Loucy (cell line): Measurements from ENCODE around the gene PITPNB.

Source experiments
- H2AFZ ChIP-seq: fragments of 200-600 bp; sonication (generic); 2 replicates; pipeline ENCODE4 v1.6.0; 2016; ENCODE audit warnings: antibody characterized with exemption, mild to moderate bottlenecking, low read length, moderate library complexity
- H3F3A ChIP-seq: fragments of 200-600 bp; 2 replicates; pipeline ENCODE4 v1.6.0; 2016; ENCODE audit warnings: antibody characterized with exemption, low read depth, mild to moderate bottlenecking
- H3K27me3 ChIP-seq: fragments of 200-600 bp; sonication (generic); 2 replicates; pipeline ENCODE4 v1.6.1; 2014; ENCODE audit warnings: low read length, mild to moderate bottlenecking; ENCODE audit not compliant: insufficient read depth, poor library complexity, severe bottlenecking
- H3K36me3 ChIP-seq: fragments of 200-600 bp; sonication (generic); 2 replicates; pipeline ENCODE4 v1.6.1; 2016; ENCODE audit warnings: low read length; ENCODE audit not compliant: insufficient read depth
- H3K4me1 ChIP-seq: fragments of 200-600 bp; sonication (generic); 2 replicates; pipeline ENCODE4 v1.5.1; 2014; ENCODE audit warnings: low read length, mild to moderate bottlenecking; ENCODE audit not compliant: insufficient read depth, poor library complexity, severe bottlenecking
- H3K4me2 ChIP-seq: fragments of 200-600 bp; sonication (generic); 2 replicates; pipeline ENCODE4 v1.6.0; 2014; ENCODE audit warnings: antibody characterized with exemption, low read length, low read depth, mild to moderate bottlenecking; ENCODE audit not compliant: poor library complexity, severe bottlenecking
- H3K4me3 ChIP-seq: fragments of 200-600 bp; sonication (generic); 2 replicates; pipeline ENCODE4 v1.5.1; 2014; ENCODE audit warnings: low read length, mild to moderate bottlenecking, mixed read lengths; ENCODE audit not compliant: poor library complexity, severe bottlenecking
- H3K79me2 ChIP-seq: fragments of 200-600 bp; sonication (generic); 2 replicates; pipeline ENCODE4 v1.6.1; 2014; ENCODE audit warnings: low read length; ENCODE audit not compliant: insufficient read depth
- H3K9ac ChIP-seq: fragments of 200-600 bp; sonication (generic); 2 replicates; pipeline ENCODE4 v1.6.0; 2014; ENCODE audit warnings: mild to moderate bottlenecking, low read depth, low read length, moderate library complexity; ENCODE audit not compliant: poor library complexity, severe bottlenecking
- H3K9me2 ChIP-seq: fragments of 200-600 bp; sonication (generic); replicated peaks from 2 replicates; pipeline ENCODE4 v1.6.1; 2016; ENCODE audit warnings: low read depth, low read length, mixed read lengths
- H3K9me3 ChIP-seq: fragments of 200-600 bp; sonication (generic); 2 replicates; pipeline ENCODE4 v1.6.1; 2014; ENCODE audit warnings: mild to moderate bottlenecking, antibody characterized with exemption, low read length, low read depth; ENCODE audit not compliant: insufficient read depth
- H4K20me1 ChIP-seq: fragments of 200-600 bp; sonication (generic); 2 replicates; pipeline ENCODE4 v1.6.0; 2014; ENCODE audit warnings: antibody characterized with exemption, low read length, mild to moderate bottlenecking; ENCODE audit not compliant: insufficient read depth, poor library complexity, severe bottlenecking
- CTCF ChIP-seq: fragments of 200-600 bp; sonication (generic); conservative IDR thresholded peaks from 2 replicates; pipeline ENCODE4 v1.5.1; 2014; ENCODE audit warnings: mild to moderate bottlenecking, antibody characterized with exemption, low read length
- EZH2phosphoT487 ChIP-seq: fragments of 200-600 bp; IDR thresholded peaks from 2 replicates; pipeline ENCODE4 v1.6.1; 2018; ENCODE audit warnings: antibody characterized with exemption, mild to moderate bottlenecking, moderate library complexity, borderline replicate concordance

Gene PITPNB

GRCh38 chr22:27856386-27856785, 62.7 kb downstream of the PITPNB start:
- Histone ChIP-seq H4K20me1 (no peaks in the 10 kb centered on the region), H3K36me3 (peaks cover 95% of the 10 kb centered on the region), H3K9ac (no peak overlapping the region), H3F3A (no peaks in the 10 kb centered on the region), H3K27me3 (no peaks in the 10 kb centered on the region), H2AFZ (no peak overlapping the region), H3K9me2 (no peaks in the 10 kb centered on the region), H3K79me2 (no peaks in the 10 kb centered on the region), H3K4me2 (no peak overlapping the region), H3K4me1 (no peaks in the 10 kb centered on the region), H3K4me3 (no peak overlapping the region), H3K9me3 (no peaks in the 10 kb centered on the region)
- TF ChIP-seq CTCF (no peak), EZH2phosphoT487 (no peak)

GRCh38 chr22:27853424-27853823, 65.6 kb downstream of the PITPNB start:
- no peak for TF ChIP-seq EZH2phosphoT487
- TF ChIP-seq CTCF, result no peak
- Histone ChIP-seq H3K4me1 (no peaks in the 10 kb centered on the region), H3K4me3 (no peak overlapping the region), H3K9me3 (no peaks in the 10 kb centered on the region), H3K79me2 (no peaks in the 10 kb centered on the region), H4K20me1 (no peaks in the 10 kb centered on the region), H3F3A (no peaks in the 10 kb centered on the region), H3K4me2 (no peak overlapping the region), H3K9me2 (no peaks in the 10 kb centered on the region), H2AFZ (no peak overlapping the region), H3K27me3 (no peaks in the 10 kb centered on the region), H3K36me3 (peaks cover 96% of the 10 kb centered on the region), H3K9ac (no peak overlapping the region)

GRCh38 chr22:27851974-27852746, 66.9 kb downstream of the PITPNB start:
- TF ChIP-seq CTCF (no peak), EZH2phosphoT487 (no peak)
- Histone ChIP-seq H3K9ac (no peak overlapping the region), H3K36me3 (peaks cover 92% of the 10 kb centered on the region)

More at GRCh38 chr22:27851974-27852746, 66.9 kb downstream of the PITPNB start:
- H3K4me3 ChIP-seq, result no peak overlapping the region
- H3K4me1 ChIP-seq, result no peaks in the 10 kb centered on the region
- H3K9me2 ChIP-seq, result no peaks in the 10 kb centered on the region
- H3K79me2 ChIP-seq, result no peaks in the 10 kb centered on the region
- no peaks in the 10 kb centered on the region for H3K27me3 ChIP-seq
- no peaks in the 10 kb centered on the region for H3F3A ChIP-seq
- H4K20me1 ChIP-seq, result no peaks in the 10 kb centered on the region
- no peak overlapping the region for H3K4me2 ChIP-seq
- no peak overlapping the region for H2AFZ ChIP-seq
- no peaks in the 10 kb centered on the region for H3K9me3 ChIP-seq
